Measurements from ENCODE around the gene ADGRA1.
"Not testable (repeated sequence)": the region's sequence is repeated elsewhere in the genome, so short reads cannot be mapped to it uniquely, and the experiment has no call there.

ADGRA1 gene

DNA sequence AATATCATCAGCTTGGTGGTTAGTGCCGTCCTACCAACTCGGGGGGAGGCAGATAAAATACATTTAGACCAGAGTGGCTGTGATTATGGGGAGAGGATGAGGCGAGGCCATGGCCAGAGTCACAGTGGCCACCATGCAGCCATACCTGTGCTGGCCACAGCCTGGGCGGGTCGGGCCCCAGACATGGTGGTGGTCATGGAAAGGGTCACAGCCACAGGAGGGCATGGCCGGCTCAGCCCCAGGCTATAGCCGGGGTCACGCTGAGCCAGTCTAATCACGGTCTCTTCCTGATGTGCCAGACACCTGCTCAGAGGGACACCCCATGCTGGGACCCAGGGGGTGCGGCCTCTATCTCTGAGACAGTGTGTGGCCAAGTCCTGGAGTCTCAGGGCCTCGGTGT is 10.2 kb downstream of the ADGRA1 start:
- DNase-seq: no peak

DNA sequence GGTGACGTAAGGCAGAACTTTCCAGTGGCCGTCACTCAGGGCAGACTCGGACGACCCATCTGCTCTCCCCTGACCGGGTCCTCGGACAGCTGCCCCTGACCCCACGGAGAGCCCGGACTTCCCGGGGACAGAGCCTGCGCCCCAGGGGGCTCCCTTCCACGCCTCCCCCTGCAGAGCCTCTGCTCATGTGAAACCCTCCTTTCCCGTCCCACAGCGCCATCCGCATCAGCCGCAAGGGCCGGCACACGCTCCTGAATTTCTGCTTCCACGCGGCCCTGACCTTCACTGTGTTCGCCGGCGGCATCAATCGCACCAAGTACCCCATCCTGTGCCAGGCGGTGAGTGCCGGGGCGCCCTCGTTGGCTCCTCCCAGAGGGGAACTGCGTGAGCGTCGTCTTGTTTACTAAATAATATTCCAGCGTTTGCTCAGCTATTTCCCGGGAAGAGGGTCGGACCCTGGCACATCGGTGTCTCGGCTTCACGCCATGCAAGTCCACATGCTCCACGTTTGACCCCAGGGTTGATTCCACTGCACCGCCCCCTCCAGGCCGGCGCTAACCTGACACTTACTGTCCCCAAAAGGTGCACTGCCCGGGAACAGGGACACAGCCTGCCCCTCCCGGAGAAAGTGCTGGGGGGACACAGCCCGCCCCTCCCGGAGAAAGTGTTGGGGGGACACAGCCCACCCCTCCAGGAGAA is 10.9 kb downstream of the ADGRA1 start:
- DNase-seq: no peak

DNA sequence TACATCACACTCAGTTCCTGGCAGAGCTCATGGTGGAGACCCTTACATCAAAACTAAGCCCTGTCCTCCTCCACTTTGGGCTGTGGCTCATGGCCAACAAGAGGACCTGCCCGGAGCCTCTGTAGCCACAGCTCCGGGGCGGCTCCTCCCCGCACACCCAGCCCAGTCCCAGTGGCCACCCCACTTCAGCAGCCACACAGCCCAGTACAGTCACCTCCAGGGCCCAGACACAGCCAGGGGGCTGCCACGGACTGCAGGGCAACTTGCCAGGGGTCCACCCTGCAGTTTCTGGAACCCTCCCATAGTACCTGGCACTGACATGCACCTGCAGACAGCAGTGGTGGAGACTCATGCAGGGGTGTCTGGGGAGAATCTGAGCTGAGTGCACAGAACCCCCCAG is 11.8 kb downstream of the ADGRA1 start:
- DNase-seq: no peak

DNA sequence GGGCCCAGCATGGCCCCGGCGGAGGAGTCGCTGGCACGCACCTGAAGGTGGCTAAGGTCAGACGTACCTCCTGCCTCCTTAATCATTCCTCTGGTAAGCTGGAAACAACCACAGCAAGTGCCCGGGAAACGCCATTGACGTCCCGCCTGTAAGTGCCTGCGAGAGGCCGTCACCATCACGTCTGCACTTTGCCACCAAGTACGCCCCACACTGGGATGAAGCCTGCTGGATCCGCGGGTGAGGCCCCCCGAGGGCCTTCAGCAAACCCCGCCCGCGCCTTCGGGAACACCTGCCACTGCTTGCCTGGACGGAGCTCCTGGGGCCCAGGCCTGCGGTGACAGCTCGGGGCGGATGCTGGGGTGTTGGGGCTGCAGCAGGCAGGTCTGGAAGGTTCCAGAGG is 12.5 kb downstream of the ADGRA1 start:
- DNase-seq: no peak

DNA sequence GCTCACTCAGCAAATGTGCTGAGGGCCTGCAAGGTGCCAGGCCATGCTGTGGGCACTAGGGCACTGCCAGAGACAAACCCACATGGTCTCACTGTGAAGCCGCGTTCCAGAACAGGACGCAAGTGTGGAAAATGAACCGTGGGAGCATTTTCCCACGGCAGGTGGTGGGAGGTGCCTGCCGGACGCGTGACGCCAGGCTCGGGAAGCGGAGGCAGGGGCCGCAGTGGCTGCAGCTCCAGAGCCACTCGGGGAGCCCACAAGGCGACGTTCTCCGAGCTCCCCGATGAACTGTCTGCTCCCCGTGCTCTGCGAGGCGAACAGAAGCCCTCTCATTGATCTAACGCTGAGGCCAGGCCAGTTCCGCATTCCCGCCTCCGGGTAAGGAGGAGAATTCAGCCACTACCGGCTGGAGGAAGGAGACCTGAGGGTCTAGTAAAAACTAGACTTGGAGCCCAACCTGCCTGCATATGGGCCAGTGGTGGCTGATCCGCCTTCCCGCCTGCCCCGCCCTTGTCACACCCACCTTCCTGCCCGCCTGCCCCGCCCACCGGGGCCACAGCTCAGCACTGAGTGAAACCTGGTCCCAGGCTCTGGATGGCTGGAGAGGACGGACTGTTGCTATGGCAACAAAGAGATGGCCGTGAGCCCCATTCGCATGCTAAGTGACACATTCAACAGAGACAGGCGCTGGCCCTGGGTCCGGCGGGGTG is 13.1 kb downstream of the ADGRA1 start:
- no peak for DNase-seq

DNA sequence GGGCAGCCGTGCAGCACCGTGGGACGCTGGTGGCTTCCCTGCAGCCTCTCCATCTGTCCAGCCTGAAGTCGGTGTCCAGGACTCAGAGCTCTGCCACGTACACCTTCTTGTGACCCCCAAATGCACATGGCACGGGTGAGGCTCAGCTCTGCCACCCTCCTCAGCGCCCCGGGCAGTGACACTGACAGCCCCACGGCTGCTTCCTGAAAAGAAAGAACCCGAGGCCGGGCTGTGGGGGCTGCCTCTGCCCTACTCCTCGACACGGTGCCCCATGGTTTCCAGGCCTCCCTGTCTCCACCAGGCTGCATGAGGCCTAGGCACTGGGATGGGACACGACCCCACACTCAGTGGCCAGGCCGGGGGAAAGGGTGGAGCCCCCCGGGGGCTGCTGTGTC is 13.7 kb downstream of the ADGRA1 start:
- no peak for DNase-seq

DNA sequence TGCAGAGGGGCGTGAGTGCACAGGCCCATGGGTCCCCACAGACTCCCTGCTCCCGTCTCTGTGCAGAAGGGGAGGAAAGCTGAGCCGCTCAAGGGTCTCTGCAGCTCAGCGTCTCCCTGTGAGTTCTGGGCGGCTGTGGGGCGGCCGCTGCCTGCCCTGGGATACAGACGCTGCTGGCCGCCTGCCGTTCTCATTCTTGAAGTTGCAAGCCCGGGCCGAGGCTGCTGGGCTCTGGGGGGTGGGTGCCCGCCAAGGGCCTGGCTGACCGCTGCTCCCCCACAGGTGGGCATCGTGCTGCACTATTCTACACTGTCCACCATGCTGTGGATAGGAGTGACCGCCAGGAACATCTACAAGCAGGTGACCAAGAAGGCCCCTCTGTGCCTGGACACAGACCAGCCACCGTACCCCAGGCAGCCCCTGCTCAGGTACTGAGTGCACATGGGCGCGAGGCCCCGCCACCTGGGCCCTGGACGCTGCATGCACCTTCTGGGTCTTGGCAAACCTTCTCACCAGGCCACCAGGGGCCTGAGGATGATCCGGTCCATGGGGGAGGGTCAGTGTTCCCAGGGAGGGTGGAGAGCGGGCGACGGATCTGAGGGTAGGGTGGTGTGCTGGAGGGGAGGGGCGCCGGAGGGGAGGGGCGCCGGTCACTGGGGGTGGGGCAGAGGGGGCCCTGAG is 14.8 kb downstream of the ADGRA1 start:
- DNase-seq: no peak

DNA sequence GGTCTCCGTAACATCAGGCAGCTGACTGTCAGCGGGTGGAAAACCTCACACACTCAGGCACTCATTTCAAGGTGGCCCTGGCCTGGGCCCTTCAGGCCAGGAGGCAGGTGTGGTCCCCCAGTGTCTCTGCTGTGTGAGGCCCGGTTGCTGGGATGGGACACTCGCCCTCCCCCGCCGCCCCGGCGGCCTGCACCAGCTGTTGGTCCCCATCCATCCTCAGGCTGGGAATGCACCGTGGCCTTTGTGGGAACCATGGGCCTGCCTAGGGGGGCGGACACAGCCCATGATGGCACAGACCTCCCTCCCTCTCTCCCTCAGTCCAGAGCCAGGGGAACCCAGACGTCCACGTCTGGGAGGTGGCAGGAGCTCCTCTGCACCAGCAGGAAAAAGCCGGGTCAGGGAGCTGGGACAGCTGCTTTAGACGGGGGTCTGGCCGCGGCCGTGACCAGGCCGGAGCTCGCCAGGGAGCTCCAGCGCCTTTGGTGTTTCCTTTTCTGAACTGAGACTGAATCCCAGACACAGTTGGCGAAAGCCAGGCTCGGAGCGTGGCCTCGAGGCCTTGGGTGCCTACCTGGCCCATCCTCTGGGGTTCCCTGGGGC is 15.7 kb downstream of the ADGRA1 start:
- DNase-seq: no peak

DNA sequence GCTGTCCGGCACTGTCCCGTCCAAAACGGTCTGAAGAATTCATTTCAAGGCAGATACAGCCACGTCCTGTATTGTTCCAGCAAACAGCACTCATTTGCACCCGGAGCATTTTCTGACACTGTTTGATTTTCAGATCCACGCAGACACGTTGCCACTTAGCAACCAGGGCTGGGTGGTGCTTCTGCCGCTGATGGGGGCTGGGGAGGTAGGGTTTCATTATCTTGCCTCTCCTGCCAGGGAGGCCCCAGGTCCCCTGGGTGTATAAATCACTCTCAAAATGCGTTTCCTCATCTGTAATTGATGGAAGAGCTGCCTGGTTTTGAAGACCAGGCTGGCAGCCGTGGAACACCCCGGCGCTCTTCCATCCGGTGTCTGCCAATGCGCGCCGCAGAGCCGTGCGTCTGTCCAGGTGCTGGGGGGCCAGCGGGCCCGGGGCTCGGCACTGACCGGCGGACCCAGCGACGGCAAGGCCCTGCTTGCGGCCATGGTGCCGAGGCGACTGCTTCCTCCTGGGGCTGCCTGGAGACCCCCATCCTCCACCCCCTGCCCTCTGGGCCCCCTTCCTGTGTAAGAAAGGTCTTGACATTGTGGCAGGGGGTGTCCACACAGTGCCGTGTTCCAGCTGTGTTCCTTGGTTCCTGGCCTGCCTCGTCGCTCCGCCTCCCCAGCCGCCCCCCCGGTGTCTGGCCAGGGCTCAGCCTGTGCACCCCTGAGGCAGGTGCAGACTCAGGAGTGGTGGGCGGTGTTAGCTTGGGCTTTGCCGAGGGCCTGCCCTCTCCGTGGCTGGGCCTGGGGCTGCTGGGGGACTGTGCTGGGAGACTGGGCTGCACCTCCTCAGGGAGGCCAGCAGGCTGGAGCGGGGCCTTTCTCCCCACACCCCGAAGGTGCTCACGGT is 16.6 kb downstream of the ADGRA1 start:
- no peak for DNase-seq

DNA sequence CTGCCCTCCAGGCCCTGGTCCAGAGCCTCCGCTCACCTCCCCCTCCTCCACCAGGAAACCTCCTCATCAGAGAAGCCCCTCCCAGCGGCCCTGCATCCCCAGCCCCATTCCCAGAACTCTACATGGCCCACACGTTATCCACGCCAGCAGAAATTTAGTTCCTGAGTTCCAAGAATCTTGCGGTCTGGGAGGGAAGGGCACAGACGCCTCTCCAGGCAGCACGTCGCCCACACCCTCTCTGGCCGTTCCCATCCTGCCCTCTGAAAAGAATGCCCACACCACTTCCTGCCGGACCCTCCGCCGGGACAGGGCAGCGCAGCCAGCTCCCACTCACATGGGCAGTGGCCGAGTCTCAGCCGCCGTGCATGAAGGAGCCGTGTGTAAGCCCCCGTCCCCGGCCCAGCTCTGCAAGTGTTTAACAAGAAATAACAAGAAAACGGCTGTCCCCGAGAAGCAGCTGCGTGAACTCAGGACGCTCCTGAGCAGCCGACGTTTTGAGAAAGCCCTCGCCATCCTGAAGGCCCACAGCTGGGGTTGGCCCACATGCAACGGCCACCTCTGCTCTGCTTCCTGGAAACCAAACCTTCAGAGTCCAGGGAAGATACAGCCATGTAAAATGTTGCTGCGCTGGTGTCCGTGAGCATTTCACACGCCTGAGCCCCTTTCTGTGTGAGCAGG is 17.4 kb downstream of the ADGRA1 start:
- no peak for DNase-seq

DNA sequence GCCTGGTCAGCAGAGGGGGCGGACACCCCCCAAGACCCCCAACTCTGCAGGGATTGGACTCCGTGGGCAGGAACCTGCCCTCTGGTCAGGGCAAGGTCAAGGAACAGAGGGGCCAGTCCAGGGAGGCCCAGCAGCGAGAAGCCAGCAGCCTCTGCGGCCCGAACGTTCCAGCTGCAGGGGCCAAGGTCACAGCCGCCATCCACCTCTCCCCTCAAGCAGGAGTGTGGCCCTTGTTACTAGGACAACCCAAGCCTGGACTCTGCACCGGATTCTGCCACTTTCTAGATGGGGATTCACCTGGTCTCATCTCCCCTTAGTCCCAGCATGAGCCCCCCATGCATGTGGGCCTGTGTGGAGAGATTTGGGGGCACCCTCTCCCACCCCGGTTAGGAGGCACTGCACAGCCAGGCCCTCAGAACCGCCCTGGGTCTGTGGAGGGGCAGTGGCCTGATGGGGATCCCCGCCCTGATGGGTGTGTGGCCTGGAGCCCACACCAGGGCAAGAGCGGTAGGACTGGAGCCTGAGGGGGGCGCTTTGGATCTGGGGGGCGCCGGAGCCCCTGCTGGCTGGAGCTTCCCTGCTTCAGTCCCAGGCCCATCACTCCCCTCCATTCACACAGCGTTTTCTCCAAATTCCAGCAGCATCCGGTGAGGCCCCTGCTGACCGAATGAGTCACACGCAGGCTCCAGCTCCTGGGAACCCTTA is 18.1 kb downstream of the ADGRA1 start:
- no peak for DNase-seq

DNA sequence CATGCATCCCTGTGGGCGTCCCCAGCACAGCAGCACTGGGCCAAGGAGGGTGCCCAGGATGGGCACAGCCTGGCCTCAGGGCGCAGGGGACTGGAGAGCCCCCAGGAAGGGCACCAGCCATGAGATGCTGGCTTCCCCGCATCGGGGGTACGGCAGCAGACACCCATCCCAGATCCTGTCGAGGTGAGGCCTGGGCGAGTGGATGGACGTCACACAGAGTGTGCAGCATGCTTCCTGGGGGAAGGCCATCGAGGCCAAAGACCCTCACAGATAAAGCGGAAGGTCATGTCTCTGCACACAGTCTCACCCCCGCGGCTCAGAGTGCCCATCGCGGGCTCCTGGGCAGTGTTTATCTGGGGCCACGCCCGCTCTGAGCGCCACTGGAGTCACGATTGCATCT is 18.8 kb downstream of the ADGRA1 start:
- no peak for DNase-seq

DNA sequence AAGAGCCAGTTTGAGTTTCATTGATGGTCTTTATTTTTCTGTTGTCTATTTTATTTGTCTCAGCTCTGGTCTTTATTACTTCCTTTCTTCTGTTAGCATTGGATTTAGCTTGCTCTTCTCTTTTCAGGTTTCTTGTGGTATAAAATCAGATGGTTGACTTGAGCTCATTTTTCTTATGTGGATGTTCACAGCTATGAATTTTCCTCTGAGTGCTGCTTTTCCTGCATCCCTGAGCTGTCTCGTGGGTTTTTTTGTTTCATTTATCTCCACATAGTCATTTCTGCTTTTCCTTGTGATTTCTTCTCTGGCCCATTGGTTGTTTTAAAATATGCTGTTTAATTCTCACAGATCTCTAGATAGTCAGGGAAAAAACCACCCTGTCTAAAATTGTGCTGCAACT is 19.7 kb downstream of the ADGRA1 start:
- DNase-seq: no peak

DNA sequence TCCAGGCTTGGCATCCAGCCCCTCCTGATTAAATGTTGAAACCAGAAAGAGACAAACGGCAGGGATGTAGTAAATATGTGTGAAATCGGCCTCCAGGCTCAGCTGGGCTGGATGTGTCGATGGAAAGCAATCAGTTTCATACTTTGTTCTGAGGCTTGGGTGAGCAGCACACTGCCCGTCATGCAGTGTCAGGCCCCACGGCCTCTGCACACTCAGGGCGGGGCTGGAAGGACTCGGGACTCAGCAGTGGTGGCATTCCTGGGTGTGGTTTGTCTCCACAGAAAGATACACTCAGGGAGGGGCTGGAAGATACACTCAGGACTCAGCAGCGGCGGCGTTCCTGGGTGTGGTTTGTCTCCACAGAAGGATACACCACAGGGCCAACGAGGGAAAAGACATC is 22.0 kb downstream of the ADGRA1 start:
- DNase-seq: no peak

DNA sequence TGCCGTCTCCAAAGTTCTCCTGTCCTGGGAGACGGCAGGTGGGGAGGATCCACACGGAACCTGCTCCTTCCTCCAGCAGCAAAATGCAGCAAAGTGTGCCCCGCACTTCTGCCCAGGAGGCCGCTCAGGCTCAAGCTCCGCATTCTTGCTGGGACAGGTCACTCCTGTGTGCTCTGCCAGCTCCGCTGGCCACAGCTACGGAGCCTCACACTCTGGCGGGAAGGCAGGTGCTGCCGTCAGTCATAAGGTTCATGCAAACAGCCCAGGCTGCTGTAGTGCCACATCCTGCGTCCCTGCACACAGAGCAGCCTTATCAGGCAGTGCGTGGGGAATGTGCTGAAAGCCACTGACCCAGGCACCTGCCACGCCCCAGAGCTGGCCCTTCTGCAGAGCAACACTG is 22.4 kb downstream of the ADGRA1 start:
- no peak for DNase-seq

DNA sequence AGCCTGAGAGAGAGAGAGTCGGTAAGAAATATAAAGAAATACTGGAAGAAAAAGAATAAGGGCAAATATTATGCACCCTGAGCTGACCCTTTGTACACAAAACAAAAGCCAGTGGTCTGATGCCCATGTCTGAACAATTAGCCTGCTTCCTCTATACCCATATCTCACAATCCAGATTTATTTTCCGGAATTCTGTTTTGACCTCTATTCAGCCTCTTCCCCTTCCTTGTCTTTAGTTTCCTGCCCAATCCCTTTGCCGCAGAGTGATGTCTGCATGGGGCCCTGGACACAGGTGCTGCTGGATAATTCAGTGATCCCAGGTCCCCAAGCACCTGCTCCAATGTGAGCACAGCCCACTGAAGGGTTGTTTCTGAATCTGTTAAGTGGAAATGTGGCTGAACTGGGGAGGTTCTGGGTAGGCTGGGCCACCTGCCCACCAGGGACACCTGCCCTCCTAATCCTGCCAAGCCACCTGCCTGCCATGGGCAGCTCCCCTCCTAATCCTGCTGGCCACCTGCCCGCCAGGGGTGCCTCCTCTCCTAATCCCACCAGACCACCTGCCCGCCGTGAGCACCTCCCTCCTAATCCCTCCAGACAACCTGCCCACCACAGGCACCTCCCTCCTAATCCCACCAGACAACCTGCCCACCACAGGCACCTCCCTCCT is 23.0 kb downstream of the ADGRA1 start:
- DNase-seq: no peak

DNA sequence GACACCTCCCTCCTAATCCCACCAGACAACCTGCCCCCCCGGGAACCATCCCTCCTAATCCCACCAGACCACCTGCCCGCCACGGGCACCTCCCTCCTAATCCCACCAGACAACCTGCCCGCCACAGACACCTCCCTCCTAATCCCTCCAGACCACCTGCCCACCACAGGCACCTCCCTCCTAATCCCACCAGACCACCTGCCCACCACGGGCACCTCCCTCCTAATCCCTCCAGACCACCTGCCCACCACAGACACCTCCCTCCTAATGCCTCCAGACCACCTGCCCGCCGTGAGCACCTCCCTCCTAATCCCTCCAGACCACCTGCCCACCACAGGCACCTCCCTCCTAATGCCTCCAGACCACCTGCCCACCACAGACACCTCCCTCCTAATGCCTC is 23.9 kb downstream of the ADGRA1 start:
- not testable (repeated sequence) for DNase-seq

DNA sequence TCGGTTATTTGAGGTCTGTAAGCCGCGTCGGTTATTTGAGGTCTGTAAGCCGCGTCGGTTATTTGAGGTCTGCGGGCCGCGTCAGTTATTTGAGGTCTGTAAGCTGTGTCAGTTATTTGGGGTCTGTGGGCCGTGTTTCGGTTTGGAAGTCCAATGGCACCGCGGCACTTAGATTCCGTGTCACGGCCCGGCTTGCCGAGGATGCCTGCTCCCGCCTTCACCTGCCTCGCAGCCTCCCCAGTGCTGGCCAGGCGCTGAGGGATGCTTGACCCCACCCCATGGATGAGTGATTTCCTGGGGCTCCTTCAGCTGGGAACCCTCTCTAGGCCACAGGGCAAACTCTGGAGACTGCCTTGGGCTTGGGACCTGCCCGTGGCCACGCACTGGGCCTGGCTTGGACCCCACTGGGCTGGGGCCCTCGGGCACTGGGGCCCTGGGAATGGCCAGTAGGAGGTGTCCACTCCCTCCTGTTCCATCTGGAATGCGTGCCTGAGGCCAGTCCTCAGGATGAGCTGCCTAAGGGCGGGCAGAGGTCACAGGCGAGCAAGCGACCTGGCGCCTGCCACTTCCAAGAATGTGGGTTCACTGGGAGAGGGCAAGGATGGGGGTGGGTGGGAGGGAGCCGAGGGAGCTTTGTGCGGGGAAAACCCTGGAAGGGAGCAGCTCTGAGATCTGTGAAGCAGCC is 25.6 kb downstream of the ADGRA1 start:
- no peak for DNase-seq

DNA sequence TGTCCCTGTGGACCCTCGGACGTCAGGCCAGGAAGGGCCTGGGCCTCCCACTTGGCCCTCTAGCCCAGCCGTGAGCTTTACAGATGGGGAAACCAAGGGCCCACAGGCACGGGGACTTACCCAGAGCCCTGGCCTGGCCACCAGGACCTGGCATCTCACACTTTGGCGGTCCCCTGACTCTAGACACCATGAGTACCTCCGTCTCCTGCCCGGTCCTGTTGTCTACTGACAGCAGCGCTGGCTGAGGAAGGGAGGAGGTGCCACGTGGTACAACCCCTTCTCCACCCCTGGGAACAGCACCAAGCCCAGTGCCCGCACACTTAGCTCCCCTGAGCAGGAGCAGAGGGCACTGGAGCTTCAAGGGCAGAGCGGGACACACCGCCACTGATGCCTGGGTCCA is 26.1 kb downstream of the ADGRA1 start:
- no peak for DNase-seq

DNA sequence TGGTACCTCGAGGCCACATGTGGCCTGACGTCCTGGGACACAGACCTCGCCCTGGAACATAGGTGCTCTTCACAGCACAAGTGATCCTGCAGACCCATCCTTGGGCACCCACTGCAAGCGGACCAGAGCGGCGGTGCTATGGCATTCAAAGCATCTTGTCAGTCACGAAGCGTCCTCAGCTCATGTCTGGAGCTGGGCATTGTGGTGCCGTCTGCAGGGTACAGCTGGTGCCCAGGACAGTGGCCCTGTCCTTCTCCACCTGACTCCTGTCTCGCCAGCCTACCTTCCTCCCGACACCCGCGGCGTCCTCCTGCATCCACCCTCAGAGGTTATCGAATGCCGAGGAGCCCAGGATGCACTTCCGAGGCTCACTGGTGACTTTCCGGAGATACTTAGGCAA is 26.5 kb downstream of the ADGRA1 start:
- no peak for DNase-seq

Measured in T-helper 9 cell (primary cell).